Left lung (tissue), 10 donors: ENCODE results near the gene SOCS7. TPM values are rescaled to one million over a fixed set of nuclear protein-coding genes. Genes with fewer than 3 reads are reported as not detected.

Source experiments
- ATAC-seq: fragments of 200-7000 bp; cut with Tn5 transposase; one replicate; pipeline ENCODE4 v1.9.1; 2020; ENCODE audit warnings: moderate library complexity
- DNase-seq, 4 donors: peaks; one replicate each; pipeline ENCODE4 v3.0.0-alpha.2; 2013 to 2020
- H3K27ac ChIP-seq, 2 donors: fragments of 200-600 bp; sonication (generic) in 1 of 2; one replicate each; pipeline versions ENCODE4 v1.5.0 to v1.8.0; 2020 to 2021
- H3K27me3 ChIP-seq, 2 donors: fragments of 200-600 bp; sonication (generic) in 1 of 2; one replicate each; pipeline versions ENCODE4 v1.5.0 to v1.8.0; 2020 to 2021
- H3K36me3 ChIP-seq, 2 donors: fragments of 200-600 bp; sonication (generic) in 1 of 2; one replicate each; pipeline versions ENCODE4 v1.5.0 to v1.8.0; 2020 to 2021
- H3K4me1 ChIP-seq, 2 donors: fragments of 200-600 bp; one replicate each; pipeline ENCODE4 v1.8.0; 2021
- H3K4me3 ChIP-seq, 2 donors: fragments of 200-600 bp; sonication (generic) in 1 of 2; one replicate each; pipeline versions ENCODE4 v1.5.0 to v1.8.0; 2020 to 2021; ENCODE audit warnings: mild to moderate bottlenecking in 1 of 2
- H3K9me3 ChIP-seq, 2 donors: fragments of 200-600 bp; sonication (generic) in 1 of 2; one replicate each; pipeline versions ENCODE4 v1.5.0 to v1.8.0; 2020 to 2021
- intact Hi-C, 2 donors: fragments of 100-400 bp; cut with DNase I; formaldehyde crosslinking; loops; one replicate each; pipeline versions ENCODE4 v1.11.2 to v1.14.2; 2022
- polyA plus RNA-seq, 6 donors: library from polyadenylated mRNA; unstranded; fragments of 120-200 nt; gene quantifications; one replicate each; pipeline ENCODE4 v1.2.1, GENCODE V29; 2013; ENCODE audit not compliant: insufficient read length in 6 of 6
- total RNA-seq, 2 donors: library from RNA; stranded (reverse); fragmentation: NEBNext Ultra II Directional; extraction: Animal tissue kit (Norgen Biotek cat#: 25700); gene quantifications; one replicate each; pipeline ENCODE4 v1.2.1, GENCODE V29; 2021
- TF ChIP-seq, protein P1 (sequence below), 2 donors: fragments of 200-600 bp; sonication (generic) in 1 of 2; IDR thresholded peaks; one replicate each; pipeline versions ENCODE4 v1.5.0 to v1.8.0; 2021; ENCODE audit warnings: antibody characterized with exemption in 2 of 2
- donor health status: DM: no; HTN: yes; CAD: no.
- donor health status: DM: no; HTN: no; CAD: no.

SOCS7 gene
- total and polyA plus RNA-seq, 8 donors = 14.1 to 22.6 (median 19.5) TPM

DNA sequence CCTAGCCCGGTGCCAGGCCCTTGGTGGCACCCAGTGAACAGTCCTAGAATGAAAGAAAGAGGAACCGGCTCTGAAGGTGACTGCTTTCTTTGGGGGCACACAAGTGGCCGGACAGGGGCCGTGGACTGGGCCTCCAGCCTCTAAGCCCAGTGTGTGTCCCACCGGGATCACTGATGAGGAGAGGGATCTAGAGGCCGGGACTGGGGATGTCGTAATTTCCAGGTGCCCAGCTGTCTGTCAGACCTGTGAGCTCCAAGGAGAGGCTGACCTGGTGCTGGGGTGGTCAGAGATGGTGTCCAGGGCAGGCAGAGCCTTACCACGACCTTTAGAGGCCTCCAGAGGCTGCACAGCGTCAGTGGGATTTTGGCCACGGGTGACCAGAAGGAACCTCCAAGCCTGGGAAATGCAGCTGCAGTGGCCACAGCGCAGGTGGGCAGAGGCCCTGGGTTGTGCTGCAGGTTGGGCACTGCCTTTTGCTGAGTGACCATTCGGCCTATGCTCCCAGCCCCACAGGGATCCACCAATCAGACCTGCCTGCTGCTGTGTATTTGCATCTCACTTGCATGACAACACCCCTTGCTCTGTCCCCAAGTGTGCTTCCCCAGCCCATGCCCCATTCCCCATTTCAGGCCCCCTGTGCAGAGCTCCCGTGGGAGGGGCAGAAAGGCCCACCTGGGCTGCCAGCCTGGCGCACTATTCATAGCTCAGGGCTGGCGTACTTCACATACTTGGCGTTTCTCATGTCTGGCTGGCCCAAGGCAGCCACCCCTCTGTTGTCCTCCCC is 89.2 kb downstream of the SOCS7 start:
- Histone ChIP-seq H3K27me3 (no peaks in the 10 kb centered on the region), H3K36me3 (peaks cover 0 to 5% of the 10 kb centered on the region in 2 donors), H3K27ac (no peak overlapping the region), H3K9me3 (no peaks in the 10 kb centered on the region), H3K4me3 (no peak overlapping the region), H3K4me1 (peaks cover 7 to 20% of the 10 kb centered on the region in 2 donors)
- TF ChIP-seq, protein P1, sequence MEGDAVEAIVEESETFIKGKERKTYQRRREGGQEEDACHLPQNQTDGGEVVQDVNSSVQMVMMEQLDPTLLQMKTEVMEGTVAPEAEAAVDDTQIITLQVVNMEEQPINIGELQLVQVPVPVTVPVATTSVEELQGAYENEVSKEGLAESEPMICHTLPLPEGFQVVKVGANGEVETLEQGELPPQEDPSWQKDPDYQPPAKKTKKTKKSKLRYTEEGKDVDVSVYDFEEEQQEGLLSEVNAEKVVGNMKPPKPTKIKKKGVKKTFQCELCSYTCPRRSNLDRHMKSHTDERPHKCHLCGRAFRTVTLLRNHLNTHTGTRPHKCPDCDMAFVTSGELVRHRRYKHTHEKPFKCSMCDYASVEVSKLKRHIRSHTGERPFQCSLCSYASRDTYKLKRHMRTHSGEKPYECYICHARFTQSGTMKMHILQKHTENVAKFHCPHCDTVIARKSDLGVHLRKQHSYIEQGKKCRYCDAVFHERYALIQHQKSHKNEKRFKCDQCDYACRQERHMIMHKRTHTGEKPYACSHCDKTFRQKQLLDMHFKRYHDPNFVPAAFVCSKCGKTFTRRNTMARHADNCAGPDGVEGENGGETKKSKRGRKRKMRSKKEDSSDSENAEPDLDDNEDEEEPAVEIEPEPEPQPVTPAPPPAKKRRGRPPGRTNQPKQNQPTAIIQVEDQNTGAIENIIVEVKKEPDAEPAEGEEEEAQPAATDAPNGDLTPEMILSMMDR (IDR thresholded peaks at IDR 0.05) = no peak
- ATAC-seq (no peak), DNase-seq (no peak)
- intact Hi-C loops = no loop called here

DNA sequence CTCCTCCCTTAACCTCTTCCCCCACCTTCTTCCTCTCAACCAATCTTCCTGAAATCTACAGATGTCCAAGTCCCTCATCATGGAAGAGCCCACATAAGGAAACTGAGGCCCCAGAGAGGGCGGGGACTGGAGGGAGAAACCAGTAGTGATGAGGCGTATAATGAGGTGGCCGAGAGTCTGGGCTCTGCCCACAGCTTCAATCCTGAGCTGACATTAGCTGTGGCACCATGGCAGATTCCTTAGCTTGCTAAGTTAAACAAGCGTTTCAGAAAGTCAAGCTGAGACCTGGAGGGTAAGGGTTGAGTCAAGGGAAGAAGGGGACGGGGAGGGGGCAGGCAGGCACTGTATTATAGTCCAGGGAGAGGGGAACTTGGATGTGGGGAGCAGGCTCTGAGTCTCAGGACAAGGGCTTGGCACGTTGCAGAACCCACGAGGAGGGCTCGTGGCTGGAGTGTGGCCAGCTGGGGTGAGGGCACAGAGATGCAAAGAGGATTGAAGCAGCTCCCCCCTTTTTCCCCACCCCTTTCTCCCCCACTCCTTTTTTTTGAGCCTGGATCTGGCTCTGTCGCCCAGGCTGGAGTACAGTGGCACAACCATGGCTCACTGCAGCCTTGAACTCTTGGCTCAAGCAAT is 89.9 kb downstream of the SOCS7 start:
- Histone ChIP-seq H3K27me3 (no peaks in the 10 kb centered on the region), H3K4me1 (peaks cover 7 to 21% of the 10 kb centered on the region in 2 donors), H3K4me3 (no peak overlapping the region), H3K9me3 (no peaks in the 10 kb centered on the region), H3K36me3 (peaks cover 0 to 5% of the 10 kb centered on the region in 2 donors), H3K27ac (no peak overlapping the region)
- DNase-seq = no peak
- intact Hi-C loops = no loop called here
- TF ChIP-seq, protein P1 (IDR thresholded peaks at IDR 0.05) = no peak
- no peak for ATAC-seq

- H3K27ac ChIP-seq = no peak overlapping the region
These were observed 90.9 kb downstream of the SOCS7 start for GRCh38 chr17:38442548-38442947.

DNA sequence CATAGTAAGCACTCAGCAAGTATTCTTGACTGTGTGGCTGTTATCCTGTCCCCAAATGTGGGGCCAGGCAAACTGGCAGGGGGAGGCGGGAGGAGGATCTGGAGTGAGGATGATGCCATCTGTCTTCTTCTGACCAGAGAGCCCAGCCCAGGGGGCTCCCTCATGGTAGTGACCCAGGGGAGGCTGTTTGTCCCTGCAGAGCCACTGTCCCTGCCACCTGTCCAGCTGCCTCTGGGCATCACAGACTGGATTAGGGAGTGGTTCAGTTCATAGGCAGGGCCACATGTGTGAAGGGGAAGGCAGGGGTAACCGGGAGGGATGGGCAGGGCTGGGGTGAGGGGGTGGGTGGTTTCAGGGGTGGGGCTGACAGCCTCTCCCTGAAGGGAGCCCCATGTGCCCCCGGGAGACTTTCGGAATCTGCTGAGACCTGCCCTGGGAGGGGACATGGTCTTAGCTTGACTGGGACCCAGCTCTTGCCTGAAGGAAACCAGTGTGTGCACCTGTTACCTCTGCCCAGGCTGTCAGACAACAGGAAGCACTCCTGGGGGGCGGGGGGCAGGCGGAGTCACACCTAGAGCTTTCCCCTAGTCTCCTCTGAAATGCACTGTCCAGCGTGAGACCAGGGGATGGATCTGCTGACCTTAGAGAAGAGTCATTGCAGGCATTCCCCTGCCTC is 91.8 kb downstream of the SOCS7 start:
- H3K27ac ChIP-seq = no peak overlapping the region
- no peak overlapping the region for H3K4me3 ChIP-seq
- H3K9me3 ChIP-seq = no peaks in the 10 kb centered on the region
- TF ChIP-seq, protein P1 (IDR thresholded peaks at IDR 0.05) = no peak
- peaks cover 15 to 39% of the 10 kb centered on the region in 2 donors for H3K4me1 ChIP-seq
- intact Hi-C loops = no loop called here
- no peaks in the 10 kb centered on the region for H3K36me3 ChIP-seq
- DNase-seq = no peak
- H3K27me3 ChIP-seq = no peaks in the 10 kb centered on the region
- ATAC-seq = no peak

More at GRCh38 chr17:38442548-38442947, 90.9 kb downstream of the SOCS7 start:
- no peaks in the 10 kb centered on the region for H3K36me3 ChIP-seq
- no peaks in the 10 kb centered on the region for H3K27me3 ChIP-seq
- intact Hi-C loops = no loop called here
- no peak for DNase-seq
- peaks cover 9 to 29% of the 10 kb centered on the region in 2 donors for H3K4me1 ChIP-seq
- TF ChIP-seq, protein P1 (IDR thresholded peaks at IDR 0.05) = no peak
- H3K9me3 ChIP-seq = no peaks in the 10 kb centered on the region
- no peak overlapping the region for H3K4me3 ChIP-seq
- no peak for ATAC-seq

DNA sequence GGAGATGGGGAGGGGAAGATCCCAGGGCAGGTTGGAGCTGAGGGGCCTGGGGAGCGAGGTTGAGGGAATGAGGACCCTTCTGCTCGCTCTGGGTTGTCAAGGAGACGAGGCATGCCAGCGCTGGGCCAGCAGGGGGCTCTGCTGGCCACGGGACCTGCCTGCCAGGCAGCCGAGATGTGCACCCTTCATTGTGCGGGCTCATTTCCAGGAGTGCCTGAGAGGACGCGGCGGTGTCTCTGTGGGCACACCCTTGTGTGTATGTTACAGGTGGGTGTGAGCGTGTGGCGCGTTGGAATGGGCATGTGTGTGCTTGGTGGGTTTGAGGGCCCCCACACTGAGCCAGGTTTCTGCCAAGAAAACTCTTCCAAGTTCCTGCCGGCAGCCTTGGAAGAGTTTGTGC is 92.5 kb downstream of the SOCS7 start:
- no peaks in the 10 kb centered on the region for H3K9me3 ChIP-seq
- H3K4me1 ChIP-seq = peaks cover 15 to 44% of the 10 kb centered on the region in 2 donors
- intact Hi-C loops = no loop called here
- no peak overlapping the region for H3K4me3 ChIP-seq
- DNase-seq (peak in 3 of 4 donors; percentile 60 to 88 (median 83)), ATAC-seq (peak; percentile 91)
- H3K27me3 ChIP-seq = no peaks in the 10 kb centered on the region
- H3K27ac ChIP-seq = no peak overlapping the region
- H3K36me3 ChIP-seq = no peaks in the 10 kb centered on the region
- TF ChIP-seq, protein P1 (IDR thresholded peaks at IDR 0.05) = peak; percentile 74 to 86
